Panc1 (cell line): Measurements from ENCODE around the gene FBP1. TPM values are rescaled to one million over a fixed set of nuclear protein-coding genes. Genes with fewer than 3 reads are reported as not detected.

Experiments
- ATAC-seq: fragments of 200-7000 bp; cut with Tn5 transposase; 2 replicates; pipeline ENCODE4 v1.9.1; 2020; ENCODE audit warnings: mild to moderate bottlenecking, moderate library complexity
- BruUV-seq: library from RNA; stranded (reverse); fragments of 400-500 nt; replicated peaks from 2 replicates; lab custom pipeline; 2021; lab: Mats Ljungman, UMichigan
- CTCF ChIA-PET: fragments of 300-600 bp; sonication (Branson Sonifier 250); formaldehyde crosslinking; loops from one replicate; lab custom pipeline; 2022; ENCODE audit warnings: antibody characterized with exemption; lab: Charles Lee
- POLR2A ChIA-PET: fragments of 300-600 bp; sonication (Branson Sonifier 250); formaldehyde crosslinking; loops from one replicate; lab custom pipeline; 2022; ENCODE audit warnings: antibody characterized with exemption; lab: Charles Lee
- DNase-seq: peaks from one replicate; pipeline ENCODE4 v3.0.0-alpha.2; 2010; ENCODE audit warnings: low read depth, low spot score
- H3K27ac ChIP-seq: 2 replicates; pipeline ENCODE4 v1.5.1; 2011; ENCODE audit warnings: mild to moderate bottlenecking, low read length, inconsistent platforms
- H3K27me3 ChIP-seq: fragments of 200-500 bp; sonication (Bioruptor generic); 2 replicates; pipeline ENCODE4 v1.6.0; 2014; ENCODE audit warnings: low read length, inconsistent platforms; ENCODE audit not compliant: control insufficient read depth, insufficient read depth
- H3K36me3 ChIP-seq: fragments of 200-500 bp; sonication (Bioruptor generic); 2 replicates; pipeline ENCODE4 v1.5.1; 2014; ENCODE audit warnings: inconsistent platforms, mild to moderate bottlenecking, low read length, moderate library complexity; ENCODE audit not compliant: control insufficient read depth, insufficient read depth
- H3K4me1 ChIP-seq: 2 replicates; pipeline ENCODE4 v1.5.1; 2011; ENCODE audit warnings: inconsistent platforms, mild to moderate bottlenecking, low read length, moderate library complexity; ENCODE audit not compliant: control insufficient read depth, insufficient read depth
- H3K4me3 ChIP-seq, 2 experiments: 2 replicates each; pipeline ENCODE4 v1.5.1; 2011 to 2012; ENCODE audit warnings: low read depth in 2 of 2, low read length in 2 of 2, mild to moderate bottlenecking in 2 of 2, inconsistent platforms in 1 of 2, moderate library complexity in 1 of 2
- H3K9me3 ChIP-seq: fragments of 200-500 bp; sonication (Bioruptor generic); 2 replicates; pipeline ENCODE4 v1.5.1; 2014; ENCODE audit warnings: low read depth, mild to moderate bottlenecking, inconsistent platforms, low read length, moderate library complexity; ENCODE audit not compliant: control insufficient read depth, insufficient read depth
- CTCF ChIP-seq: fragments of 450-650 bp; IDR thresholded peaks from 2 replicates; pipeline ENCODE4 v1.5.1; 2017; ENCODE audit warnings: mild to moderate bottlenecking
- POLR2AphosphoS5 ChIP-seq: IDR thresholded peaks from 2 replicates; pipeline ENCODE4 v1.6.1; 2012; ENCODE audit warnings: mild to moderate bottlenecking, low read depth, low read length, moderate library complexity
- REST ChIP-seq, 2 experiments: IDR thresholded peaks; 2 replicates each; pipeline ENCODE4 v1.6.1; 2011 to 2012; ENCODE audit warnings: low read depth in 2 of 2, control low read depth in 1 of 2, low read length in 1 of 2, mild to moderate bottlenecking in 1 of 2, moderate library complexity in 1 of 2; ENCODE audit not compliant: insufficient read depth in 1 of 2
- SIN3A ChIP-seq: IDR thresholded peaks from 2 replicates; pipeline ENCODE4 v1.6.1; 2012; ENCODE audit warnings: low read depth, mild to moderate bottlenecking, low read length, moderate library complexity, borderline replicate concordance; ENCODE audit not compliant: insufficient read depth
- TCF7L2 ChIP-seq: IDR thresholded peaks from 2 replicates; pipeline ENCODE4 v1.6.1; 2011; ENCODE audit warnings: mild to moderate bottlenecking, low read depth, low read length, inconsistent platforms
- in situ Hi-C: cut with HindIII; loops from 2 replicates; pipeline ENCODE4 v1.10.0; 2016; ENCODE audit warnings: low sequenced_read_pairs, low pct_unique_long_range_greater_than_20kb
- intact Hi-C: fragments of 100-400 bp; cut with micrococcal nuclease; formaldehyde crosslinking; loops from one replicate; pipeline ENCODE4 v1.10.0; 2022; ENCODE audit not compliant: unreplicated experiment
- total RNA-seq: library from RNA; stranded (reverse); gene quantifications from one replicate; pipeline ENCODE4 v1.2.1, GENCODE V29; 2021; ENCODE audit not compliant: unreplicated experiment

Gene FBP1
- total RNA-seq, 1 experiment from 2014 or later: 0.36 TPM

GRCh38 chr9:94577036-94577435, 62.3 kb downstream of the FBP1 start:
- Histone ChIP-seq H3K9me3 (no peaks in the 10 kb centered on the region), H3K4me3 (no peak overlapping the region), H3K36me3 (no peaks in the 10 kb centered on the region), H3K4me1 (no peaks in the 10 kb centered on the region), H3K27me3 (no peaks in the 10 kb centered on the region; the same call in 1 of the 2 replicates), H3K27ac (no peak overlapping the region)
- ChIA-PET CTCF (no interaction called here), POLR2A (no interaction called here)
- intact Hi-C loops: no loop called here
- in situ Hi-C loops: no loop called here
- TF ChIP-seq CTCF (no peak), TCF7L2 (no peak), SIN3A (no peak), REST (IDR thresholded peaks at IDR 0.05; ENCODE audit: insufficient read depth in 1 of 2, low read depth in 2 of 2, low read length in 1 of 2) (no peak), POLR2AphosphoS5 (no peak)
- BruUV-seq: no TSS peak
- no peak for DNase-seq
- no peak for ATAC-seq

GRCh38 chr9:94576131-94576530, 63.2 kb downstream of the FBP1 start:
- Histone ChIP-seq H3K9me3 (no peaks in the 10 kb centered on the region), H3K27me3 (no peaks in the 10 kb centered on the region; the same call in 1 of the 2 replicates), H3K4me3 (no peak overlapping the region), H3K36me3 (no peaks in the 10 kb centered on the region), H3K4me1 (no peaks in the 10 kb centered on the region), H3K27ac (no peak overlapping the region)
- DNase-seq: no peak
- no TSS peak for BruUV-seq
- no peak for ATAC-seq
- TF ChIP-seq REST (IDR thresholded peaks at IDR 0.05; ENCODE audit: insufficient read depth in 1 of 2, low read depth in 2 of 2, low read length in 1 of 2) (no peak), TCF7L2 (no peak), CTCF (no peak), POLR2AphosphoS5 (no peak), SIN3A (no peak)
- in situ Hi-C loops: no loop called here
- ChIA-PET CTCF (no interaction called here), POLR2A (no interaction called here)
- intact Hi-C loops: no loop called here
